Pancreas (tissue), 10 donors: Measurements from ENCODE around the gene ZACN. TPM values are rescaled to one million over a fixed set of nuclear protein-coding genes. Genes with fewer than 3 reads are reported as not detected.

Source experiments
- ATAC-seq, 4 donors: fragments of 200-7000 bp; cut with Tn5 transposase; one replicate each; pipeline versions ENCODE4 v1.8.0 to v1.9.1; 2020; ENCODE audit warnings: mild to moderate bottlenecking in 4 of 4, moderate library complexity in 4 of 4
- DNase-seq, 6 donors: peaks; one replicate each; pipeline ENCODE4 v3.0.0-alpha.2; 2020
- FAIRE-seq: peaks from 2 replicates; lab custom pipeline; 2012; peaks lifted over from hg19 to GRCh38; lab: Jason Lieb, UNC
- H3K27ac ChIP-seq, 4 donors: fragments of 200-600 bp; sonication (generic); 1 replicate in 3 of 4; 2 replicates in 1 of 4; pipeline versions ENCODE4 v1.5.0 to v1.8.0; 2020
- H3K27me3 ChIP-seq, 4 donors: fragments of 200-600 bp; one replicate each; pipeline ENCODE4 v1.8.0; 2021
- H3K36me3 ChIP-seq, 3 donors: fragments of 200-600 bp; sonication (generic) in 1 of 3; one replicate each; pipeline versions ENCODE4 v1.5.0 to v1.8.0; 2020 to 2021
- H3K4me1 ChIP-seq, 3 donors: fragments of 200-600 bp; one replicate each; pipeline ENCODE4 v1.8.0; 2021
- H3K4me3 ChIP-seq, 4 donors: fragments of 200-600 bp; sonication (generic) in 2 of 4; one replicate each; pipeline versions ENCODE4 v1.5.0 to v1.8.0; 2020 to 2021
- H3K9me3 ChIP-seq, 4 donors: fragments of 200-600 bp; one replicate each; pipeline ENCODE4 v1.8.0; 2021
- WGBS, 2 donors: extraction: QIAGEN DNeasy Blood & Tissue Kit; methylation state at CpG; one replicate each; pipeline ENCODE4 v1.1.7; 2013; 5-methylcytosine and 5-hydroxymethylcytosine counted together
- intact Hi-C, 3 donors: fragments of 100-400 bp; cut with DNase I; formaldehyde crosslinking; loops; one replicate each; pipeline versions ENCODE4 v1.11.1 to v1.14.2; 2022
- polyA plus RNA-seq, 2 donors: library from polyadenylated mRNA; stranded (reverse); fragments of 200-250 nt; gene quantifications; one replicate each; pipeline ENCODE4 v1.2.3, GENCODE V29; 2013
- total RNA-seq, 6 donors: library from RNA; stranded (reverse); fragmentation: NEBNext Ultra II Directional in 4 of 6; extraction: Animal tissue kit (Norgen Biotek cat#: 25700) in 4 of 6; gene quantifications; one replicate each; pipeline versions ENCODE4 v1.2.1 to v1.2.4, GENCODE V29; 2021 to 2023
- TF ChIP-seq, protein P1 (sequence below), 4 donors: fragments of 200-600 bp; sonication (generic) in 3 of 4; IDR thresholded peaks; one replicate each; pipeline versions ENCODE4 v1.5.0 to v1.8.0; 2021; ENCODE audit warnings: antibody characterized with exemption in 4 of 4
- donor health status: healthy with polysubstance abuse.
- donor health status: DM: no; HTN: no; CAD: no; lungs with moderate emphysema.
- donor health status: DM: no; HTN: no; CAD: no.
- donor health status: control.
- donor health status: control.
- donor health status: Bipolar disorder and iron deficiency.
- donor health status: DM: yes; HTN: yes; CAD: no.
- donor health status: DM: no; HTN: no; CAD: no.
- donor health status: DM: no; HTN: no; CAD: no.
- donor health status: DM: yes; HTN: yes; CAD: no.

ZACN gene
- total and polyA plus RNA-seq, 8 donors: 0.06 to 4.2 (median 3.4) TPM; not detected in 5

DNA sequence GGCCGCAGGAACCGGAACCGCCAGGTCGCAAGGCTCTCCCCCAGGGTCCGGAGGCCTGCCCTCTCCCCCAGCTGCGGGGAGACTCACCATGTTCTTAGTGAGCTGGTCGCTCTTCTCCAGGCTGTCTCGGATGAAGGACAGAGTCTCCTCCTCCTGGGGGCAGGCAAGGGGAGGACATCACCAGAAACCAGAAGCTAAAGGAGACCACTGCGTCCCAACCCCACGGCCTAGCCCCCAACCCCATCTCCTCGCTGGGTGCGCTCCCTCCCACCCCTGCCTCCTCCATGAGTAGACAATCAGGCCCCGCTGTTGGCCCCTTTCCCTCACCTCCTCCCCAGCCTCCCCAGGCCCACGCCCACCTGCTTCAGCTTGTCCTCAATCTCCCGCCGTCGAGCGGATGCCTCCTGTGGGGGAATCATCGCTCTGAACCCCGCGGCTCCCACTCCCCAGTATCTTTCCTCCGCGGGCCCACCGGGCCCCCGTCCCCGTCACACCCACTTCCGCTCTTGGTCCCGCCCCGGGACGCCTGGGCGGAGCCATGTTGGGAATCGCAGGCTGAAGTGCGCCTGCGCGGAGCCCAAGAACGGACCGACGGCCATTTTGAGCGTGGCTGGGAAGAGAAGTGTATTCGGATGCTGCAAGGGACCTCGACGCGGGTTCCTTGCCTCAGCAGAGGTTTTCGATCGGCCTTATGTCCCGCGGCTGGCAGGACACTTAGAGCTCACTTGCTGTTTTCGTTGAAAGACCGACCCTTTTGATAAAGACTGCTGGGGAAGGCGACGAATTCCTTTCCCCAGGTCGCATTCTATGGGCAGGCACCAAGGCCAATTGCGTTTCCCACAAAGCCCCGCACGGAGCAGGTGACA is 24.5 kb downstream of the ZACN start, which contains the start of gene EXOC7:
TSS of gene EXOC7 (minus strand) at position 514 of the 866 bp plus-strand sequence. CDS start at position 419, 95 bp downstream.
- H3K4me1 ChIP-seq: peaks cover 3 to 10% (median 6%) of the 10 kb centered on the region in 3 donors
- H3K27me3 ChIP-seq: no peaks in the 10 kb centered on the region
- peak within 1 kb of the TSS in 3 of 4 donors; percentile 33 to 75 (median 61) for H3K27ac ChIP-seq
- H3K4me3 ChIP-seq: peak within 1 kb of the TSS; percentile 64 to 88 (median 79)
- WGBS, 2 donors: 4 to 5% methylated on average over 49 to 55 of the region's 55 CpGs
- DNase-seq: peak; percentile 85 to 97 (median 92)
- intact Hi-C loops: no loop called here
- FAIRE-seq: no peak
- H3K9me3 ChIP-seq: no peaks in the 10 kb centered on the region
- peak; percentile 96 for ATAC-seq
- H3K36me3 ChIP-seq: peaks cover 0 to 21% (median 3%) of the 10 kb centered on the region in 3 donors
- TF ChIP-seq, protein P1, sequence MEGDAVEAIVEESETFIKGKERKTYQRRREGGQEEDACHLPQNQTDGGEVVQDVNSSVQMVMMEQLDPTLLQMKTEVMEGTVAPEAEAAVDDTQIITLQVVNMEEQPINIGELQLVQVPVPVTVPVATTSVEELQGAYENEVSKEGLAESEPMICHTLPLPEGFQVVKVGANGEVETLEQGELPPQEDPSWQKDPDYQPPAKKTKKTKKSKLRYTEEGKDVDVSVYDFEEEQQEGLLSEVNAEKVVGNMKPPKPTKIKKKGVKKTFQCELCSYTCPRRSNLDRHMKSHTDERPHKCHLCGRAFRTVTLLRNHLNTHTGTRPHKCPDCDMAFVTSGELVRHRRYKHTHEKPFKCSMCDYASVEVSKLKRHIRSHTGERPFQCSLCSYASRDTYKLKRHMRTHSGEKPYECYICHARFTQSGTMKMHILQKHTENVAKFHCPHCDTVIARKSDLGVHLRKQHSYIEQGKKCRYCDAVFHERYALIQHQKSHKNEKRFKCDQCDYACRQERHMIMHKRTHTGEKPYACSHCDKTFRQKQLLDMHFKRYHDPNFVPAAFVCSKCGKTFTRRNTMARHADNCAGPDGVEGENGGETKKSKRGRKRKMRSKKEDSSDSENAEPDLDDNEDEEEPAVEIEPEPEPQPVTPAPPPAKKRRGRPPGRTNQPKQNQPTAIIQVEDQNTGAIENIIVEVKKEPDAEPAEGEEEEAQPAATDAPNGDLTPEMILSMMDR (IDR thresholded peaks at IDR 0.05): no peak

DNA sequence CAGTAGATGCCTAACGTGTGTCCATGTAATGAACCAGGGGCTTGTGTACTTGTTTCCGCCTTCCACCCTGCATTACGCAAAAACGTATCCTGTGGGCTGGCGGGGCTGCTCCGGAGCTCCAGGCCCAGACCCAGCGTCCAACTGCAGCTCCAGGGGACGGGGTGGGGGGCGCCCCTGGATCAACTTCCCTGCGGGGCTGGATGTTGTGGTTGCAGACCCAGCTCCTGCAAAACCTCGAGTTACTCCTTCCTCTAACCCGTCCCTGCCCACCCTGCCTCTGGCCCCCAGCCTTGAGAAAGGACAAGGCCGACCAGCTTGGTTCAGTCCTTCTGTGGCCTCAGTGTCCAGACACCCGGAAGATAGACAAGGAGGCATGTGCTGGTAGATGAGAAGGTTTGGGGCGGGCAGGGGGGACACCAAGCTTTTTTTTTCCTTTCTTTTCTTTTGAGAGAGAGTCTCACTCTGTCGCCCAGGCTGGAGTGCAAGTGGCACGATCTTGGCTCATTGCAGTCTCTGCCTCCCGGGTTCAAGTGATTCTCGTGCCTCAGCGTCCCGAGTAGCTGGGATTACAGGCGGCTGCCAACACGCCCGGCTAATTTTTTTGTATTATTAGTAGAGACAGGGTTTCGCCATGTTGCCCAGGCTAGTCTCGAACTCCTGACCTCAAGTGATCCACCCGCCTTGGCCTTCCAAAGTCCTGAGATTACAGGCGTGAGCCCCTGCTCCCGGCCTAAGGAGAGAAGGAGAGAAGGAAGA is 25.3 kb downstream of the ZACN start:
- intact Hi-C loops: no loop called here

DNA sequence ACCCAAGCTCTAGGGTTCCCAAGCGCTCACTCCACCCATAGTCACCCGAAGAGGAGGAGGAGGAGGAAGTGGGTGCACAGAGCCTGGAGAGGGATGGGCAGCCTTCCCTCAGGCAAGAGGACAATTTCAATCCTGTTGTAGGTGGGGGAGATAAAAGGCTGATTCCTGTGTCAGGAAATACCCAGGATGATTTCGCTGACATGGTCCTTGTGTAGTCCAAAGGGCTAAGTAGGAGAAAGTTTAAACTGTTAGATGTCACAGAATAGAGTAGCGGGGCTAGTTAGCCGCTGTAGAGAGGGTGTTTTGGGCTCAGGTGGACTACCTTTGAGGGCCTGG is 25.9 kb downstream of the ZACN start:
- no peaks in the 10 kb centered on the region for H3K9me3 ChIP-seq
- ATAC-seq (no peak), DNase-seq (no peak), FAIRE-seq (no peak)
- TF ChIP-seq, protein P1 (IDR thresholded peaks at IDR 0.05): no peak
- H3K4me1 ChIP-seq: peaks cover 3 to 10% (median 6%) of the 10 kb centered on the region in 3 donors
- WGBS, 2 donors: 74 to 90% methylated on average over 5 of the region's 5 CpGs
- H3K27me3 ChIP-seq: no peaks in the 10 kb centered on the region
- intact Hi-C loops: no loop called here
- no peak overlapping the region for H3K4me3 ChIP-seq
- H3K27ac ChIP-seq: no peak overlapping the region
- H3K36me3 ChIP-seq: peaks cover 0 to 15% (median 3%) of the 10 kb centered on the region in 3 donors

More for the DNA sequence above, 25.3 kb downstream of the ZACN start:
- Histone ChIP-seq H3K27me3 (no peaks in the 10 kb centered on the region), H3K4me1 (peaks cover 3 to 10% (median 6%) of the 10 kb centered on the region in 3 donors), H3K4me3 (peak overlapping the region in 3 of 4 donors; percentile 64 to 88 (median 83)), H3K27ac (peak overlapping the region in 3 of 4 donors; percentile 33 to 75 (median 61)), H3K9me3 (no peaks in the 10 kb centered on the region), H3K36me3 (peaks cover 0 to 19% (median 3%) of the 10 kb centered on the region in 3 donors)
- FAIRE-seq (no peak), ATAC-seq (no peak), DNase-seq (peak in 2 of 6 donors; percentile 58 to 62)
- WGBS, 2 donors: 82 to 86% methylated on average over 29 of the region's 29 CpGs
- TF ChIP-seq, protein P1 (IDR thresholded peaks at IDR 0.05): no peak

DNA sequence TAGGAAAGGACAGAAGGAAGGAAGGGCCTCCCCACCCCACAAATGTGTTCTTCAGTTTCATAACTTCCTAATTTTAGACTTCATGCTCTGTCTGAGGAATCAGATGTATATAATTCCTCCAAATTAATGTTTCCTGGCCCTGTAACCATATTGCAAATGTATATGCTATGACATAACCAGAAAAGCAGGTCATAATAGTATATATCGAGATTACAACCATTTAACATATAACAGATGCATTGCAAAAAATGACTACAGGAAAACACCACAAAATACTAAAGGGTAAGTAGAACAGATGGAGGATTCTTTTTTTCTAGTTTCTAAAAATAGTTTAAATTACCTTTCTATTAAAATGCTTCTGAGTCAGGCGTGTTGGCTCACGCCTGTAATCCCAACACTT is 27.7 kb downstream of the ZACN start:
- Histone ChIP-seq H3K9me3 (no peaks in the 10 kb centered on the region), H3K4me3 (no peak overlapping the region), H3K36me3 (no peaks in the 10 kb centered on the region), H3K27me3 (no peaks in the 10 kb centered on the region), H3K4me1 (peaks cover 3 to 10% (median 6%) of the 10 kb centered on the region in 3 donors), H3K27ac (no peak overlapping the region)
- intact Hi-C loops: no loop called here
- FAIRE-seq (no peak), ATAC-seq (no peak), DNase-seq (no peak)
- TF ChIP-seq, protein P1 (IDR thresholded peaks at IDR 0.05): no peak
- WGBS, 2 donors: 78 to 89% methylated on average over 3 of the region's 3 CpGs
